Inflammatory macrophage treated with lipopolysaccharide for 1 hour (primary cell): ENCODE measurements around the gene SLMAP.
"Not testable (repeated sequence)": the region's sequence is repeated elsewhere in the genome, so short reads cannot be mapped to it uniquely, and the experiment has no call there.

ENCODE experiments used
- DNase-seq, 2 donors: peaks; one replicate each; pipeline ENCODE4 v3.0.0-alpha.2; 2020 to 2022

SLMAP gene

DNA sequence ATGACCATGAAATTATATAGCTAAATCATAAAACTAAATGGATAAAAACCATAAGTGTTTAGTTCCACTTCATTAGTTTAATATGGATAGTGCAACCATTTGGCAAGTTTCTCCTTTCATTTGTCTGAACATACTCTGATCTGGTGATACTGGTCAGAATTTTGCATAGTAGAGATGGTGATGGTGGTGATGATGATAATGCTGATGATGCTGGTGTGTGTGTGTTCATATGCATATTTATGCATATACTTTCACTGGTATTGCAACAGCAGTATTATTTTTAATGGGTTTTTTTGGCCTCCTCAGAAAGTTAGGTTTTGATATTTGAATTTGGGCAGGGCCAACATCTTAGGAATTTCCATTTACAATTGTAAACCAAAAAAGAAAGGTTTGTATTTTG, 76.4 kb downstream of the SLMAP start:
- no peak for DNase-seq

DNA sequence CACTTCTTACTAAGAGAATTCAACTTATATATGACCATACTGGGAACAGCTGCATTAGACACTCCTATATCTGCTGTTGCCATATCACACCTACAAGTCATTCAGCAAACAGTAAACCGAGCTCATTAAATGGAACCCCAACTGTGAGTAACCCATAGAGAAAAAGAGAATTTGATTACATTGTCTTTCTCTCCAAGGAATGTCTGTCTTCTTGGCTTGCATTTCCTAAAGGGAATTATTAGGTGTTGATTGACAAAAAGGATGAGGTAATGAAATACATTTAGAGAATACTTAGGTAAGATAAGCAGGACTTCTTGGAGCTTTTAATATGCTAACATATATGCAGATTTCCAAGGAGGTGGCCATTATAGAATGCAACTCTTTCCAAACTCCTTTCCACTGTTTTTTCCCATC, 76.8 kb downstream of the SLMAP start:
- DNase-seq: no peak

DNA sequence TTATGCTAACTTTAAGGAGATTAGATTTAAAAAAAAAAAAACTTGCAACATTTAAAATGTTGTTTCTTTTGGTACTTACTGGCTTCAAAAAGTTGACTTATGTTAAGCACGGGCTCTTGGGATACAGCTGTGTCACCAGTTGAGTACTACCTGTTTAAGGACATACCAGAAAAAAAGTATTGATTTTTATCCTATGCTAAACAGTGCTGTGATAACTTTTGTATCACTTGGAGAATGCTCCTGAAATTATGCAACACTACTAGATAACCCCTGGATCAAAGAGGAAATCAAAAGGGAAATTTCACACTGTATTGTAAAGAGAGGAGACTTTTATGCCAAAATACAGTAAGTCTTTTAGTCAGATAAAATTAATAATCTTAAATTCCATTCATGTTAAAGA, 77.7 kb downstream of the SLMAP start:
- DNase-seq: no peak

DNA sequence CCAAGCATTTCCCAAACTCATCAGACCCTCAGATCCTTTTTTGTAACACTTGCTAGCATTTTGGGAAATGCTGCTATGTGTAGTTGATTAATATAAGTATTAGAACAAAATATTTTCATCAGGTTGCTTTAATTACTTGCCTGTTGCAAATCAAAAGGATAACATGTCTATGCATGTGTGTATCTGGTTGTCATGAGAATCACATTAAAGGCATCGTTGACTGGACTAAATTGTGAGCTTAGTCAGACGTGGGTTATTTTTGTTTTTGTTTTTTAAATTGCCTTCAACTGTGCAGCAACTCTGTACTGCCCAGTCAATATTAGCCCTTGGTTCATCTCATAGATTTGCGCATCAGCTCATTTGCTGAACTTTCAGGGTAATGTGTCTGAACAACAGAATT, 81.6 kb downstream of the SLMAP start:
- no peak for DNase-seq

DNA sequence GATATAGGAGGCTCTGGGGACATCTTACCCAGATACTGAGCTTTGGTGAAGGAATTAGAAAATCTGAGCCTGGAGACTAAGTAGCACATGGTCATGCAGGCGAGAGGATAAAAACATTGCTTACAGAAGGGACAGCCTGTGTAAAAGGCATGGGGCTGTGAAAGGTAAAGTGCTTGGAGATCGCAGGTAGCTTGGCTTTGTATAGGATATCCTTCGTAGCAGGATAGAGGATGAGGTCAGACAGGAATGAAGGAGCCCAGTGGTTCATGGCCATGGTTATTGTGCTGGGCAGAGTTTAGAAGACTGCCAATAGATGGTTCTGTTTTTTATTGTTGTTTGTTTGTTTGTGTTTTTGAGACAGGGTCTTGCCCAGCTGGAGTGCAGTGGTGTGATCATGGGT, 82.5 kb downstream of the SLMAP start:
- no peak for DNase-seq

DNA sequence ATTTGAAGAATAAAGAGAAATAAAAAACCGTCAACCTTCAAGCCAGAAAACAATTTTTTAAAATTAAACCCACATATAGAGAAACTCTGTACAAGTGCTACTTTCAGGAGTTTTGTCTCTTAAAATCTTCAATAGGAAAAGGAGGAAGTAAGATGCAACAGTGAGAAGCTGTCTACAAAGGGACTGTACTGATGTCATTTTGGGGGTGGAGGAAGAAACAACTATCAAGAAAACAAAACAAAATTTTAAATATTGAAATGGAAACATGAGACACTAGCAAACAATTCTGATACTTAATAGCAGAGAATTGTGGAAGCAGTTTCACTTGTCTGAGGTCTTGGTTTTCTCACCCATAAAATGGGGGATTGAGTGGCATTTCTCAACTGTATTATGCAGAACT, 84.4 kb downstream of the SLMAP start:
- peak; percentile 52 for DNase-seq

DNA sequence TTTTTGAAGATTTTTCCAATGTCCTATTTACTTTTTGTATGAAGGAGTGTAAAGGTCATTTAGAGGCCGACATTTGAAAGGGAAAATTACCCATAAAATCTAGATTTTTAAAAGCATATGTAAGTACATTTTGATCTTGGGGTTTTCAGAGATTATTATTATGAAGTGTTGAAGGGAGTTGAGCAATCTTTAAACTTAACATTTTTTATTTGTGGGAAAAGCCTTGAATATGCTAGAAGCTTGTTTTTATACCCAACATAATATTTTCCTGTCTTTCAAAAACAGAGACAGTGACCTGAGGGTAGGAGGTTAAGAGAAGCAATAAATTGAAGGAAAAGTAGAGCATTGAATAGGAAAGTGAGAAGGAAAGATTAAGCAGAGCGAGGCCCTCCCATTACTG, 85.7 kb downstream of the SLMAP start:
- DNase-seq: no peak

DNA sequence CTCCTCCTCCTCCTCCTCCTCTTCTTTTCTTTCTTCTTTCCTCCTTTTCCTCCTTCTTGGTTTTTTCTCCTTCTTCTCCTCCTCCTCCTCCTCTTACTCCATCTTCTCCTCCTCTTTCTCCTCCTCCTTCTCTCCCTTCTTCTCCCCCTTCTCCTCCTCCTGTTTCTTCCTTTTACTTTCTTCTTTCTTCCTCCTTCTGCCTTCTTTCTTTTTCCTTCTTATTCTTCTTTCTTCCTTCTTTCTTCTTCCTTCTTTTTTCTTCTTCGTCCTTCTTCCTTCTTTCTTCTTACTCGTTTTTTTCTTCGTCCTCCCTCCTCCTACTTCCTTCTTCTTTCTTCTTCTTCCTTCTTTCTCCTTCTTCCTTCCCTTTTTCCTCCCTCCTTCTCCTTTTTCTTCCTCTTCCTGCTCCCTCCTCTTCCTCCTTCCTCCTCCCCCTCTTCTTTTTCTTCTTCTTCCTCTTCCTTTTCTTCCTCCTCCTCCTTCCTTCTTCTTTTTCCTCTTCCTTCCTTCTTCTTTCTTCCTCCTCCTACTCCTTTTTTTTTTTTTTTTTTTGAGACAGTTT, 92.1 kb downstream of the SLMAP start:
- DNase-seq: no peak

DNA sequence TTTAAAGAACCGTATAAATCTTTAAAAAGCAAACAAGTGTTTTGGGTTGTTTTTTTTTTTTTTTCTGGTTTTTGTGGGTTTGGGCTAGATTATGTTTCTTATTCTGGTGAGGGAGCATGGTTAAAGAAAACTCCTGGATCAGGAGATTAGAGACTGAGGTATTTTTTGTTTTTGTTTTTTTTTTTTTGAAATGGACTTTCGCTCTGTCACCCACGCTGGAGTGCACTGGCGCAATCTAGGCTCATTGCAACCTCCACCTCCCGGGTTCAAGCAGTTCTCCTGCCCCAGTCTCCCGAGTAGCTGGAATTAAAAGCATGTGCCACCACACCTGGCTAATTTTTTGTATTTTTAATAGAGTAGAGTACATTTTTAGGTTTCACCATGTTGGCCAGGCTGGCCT, 95.2 kb downstream of the SLMAP start:
- DNase-seq: no peak

DNA sequence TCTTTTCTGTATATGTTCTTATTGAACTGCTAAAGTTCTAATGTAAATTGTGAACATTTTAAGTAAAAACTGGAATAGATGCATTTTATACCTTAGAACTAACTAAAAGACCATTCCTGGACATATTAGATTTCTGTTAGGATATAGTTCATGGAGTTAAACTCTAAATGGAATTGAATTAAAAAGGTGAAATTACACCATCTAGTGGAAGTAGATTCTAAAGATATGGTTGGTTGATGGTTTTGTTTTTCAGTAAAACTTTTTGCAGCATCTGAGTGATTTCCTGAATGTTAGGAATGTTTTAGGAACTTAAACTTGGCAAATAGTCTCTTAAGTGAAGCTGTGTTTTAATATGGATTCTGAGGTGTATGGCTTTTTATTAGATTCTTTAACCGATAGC, 96.8 kb downstream of the SLMAP start:
- peak in 1 of 2 donors; percentile 14 for DNase-seq

DNA sequence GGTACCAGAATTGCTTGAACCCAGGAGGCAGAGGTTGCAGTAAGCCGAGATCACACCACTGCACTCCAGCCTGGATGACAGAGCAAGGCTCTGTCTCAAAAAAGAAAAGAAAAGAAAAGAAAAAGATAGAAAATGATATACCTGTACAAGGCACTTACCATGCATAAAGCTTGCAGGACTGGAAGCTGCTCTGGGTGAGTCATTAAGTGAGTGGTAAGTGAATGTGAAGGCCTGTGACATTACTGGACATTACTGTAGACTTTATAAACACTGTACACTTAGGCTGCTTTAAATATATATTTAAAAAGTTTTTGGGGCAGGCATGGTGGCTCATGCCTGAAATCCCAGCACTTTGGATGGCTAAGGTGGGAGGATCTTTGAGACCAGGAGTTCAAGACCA, 99.2 kb downstream of the SLMAP start:
- DNase-seq: no peak

DNA sequence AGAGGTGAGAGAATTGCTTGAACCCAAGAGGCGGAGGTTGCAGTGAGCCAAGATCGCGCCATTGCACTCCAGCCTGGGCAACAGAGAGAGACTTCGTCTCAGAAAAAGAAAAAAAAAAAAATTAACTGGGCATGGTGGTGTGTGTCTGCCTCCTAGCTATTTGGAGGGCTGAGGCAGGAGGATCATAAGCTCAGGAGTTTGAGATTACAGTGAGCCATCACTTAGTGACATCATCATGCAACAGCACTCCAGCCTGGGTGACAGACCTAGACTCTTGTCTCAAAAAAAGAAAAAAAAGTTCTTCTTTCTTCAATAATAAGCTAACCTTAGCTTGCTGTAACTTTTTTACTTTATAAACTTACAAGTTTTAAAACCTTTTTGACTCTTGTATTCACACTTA, 99.8 kb downstream of the SLMAP start:
- no peak for DNase-seq

DNA sequence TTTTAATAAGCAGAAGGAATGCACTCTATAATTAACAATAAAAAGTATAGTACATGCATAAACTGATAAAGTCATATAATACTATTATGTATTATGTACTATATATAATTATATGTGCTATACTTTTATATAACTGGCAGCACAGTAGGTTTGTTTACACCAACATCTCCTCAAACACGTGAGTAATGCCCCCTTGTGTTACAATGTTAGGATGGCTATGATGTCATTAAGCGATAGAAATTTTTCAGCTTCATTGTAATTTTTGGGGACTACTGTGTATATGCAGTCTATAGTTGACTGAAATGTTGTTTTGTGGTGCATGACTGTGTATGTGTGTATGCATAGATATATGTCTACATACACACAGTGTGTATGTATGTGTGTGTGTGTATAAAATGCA, 100.6 kb downstream of the SLMAP start:
- no peak for DNase-seq

DNA sequence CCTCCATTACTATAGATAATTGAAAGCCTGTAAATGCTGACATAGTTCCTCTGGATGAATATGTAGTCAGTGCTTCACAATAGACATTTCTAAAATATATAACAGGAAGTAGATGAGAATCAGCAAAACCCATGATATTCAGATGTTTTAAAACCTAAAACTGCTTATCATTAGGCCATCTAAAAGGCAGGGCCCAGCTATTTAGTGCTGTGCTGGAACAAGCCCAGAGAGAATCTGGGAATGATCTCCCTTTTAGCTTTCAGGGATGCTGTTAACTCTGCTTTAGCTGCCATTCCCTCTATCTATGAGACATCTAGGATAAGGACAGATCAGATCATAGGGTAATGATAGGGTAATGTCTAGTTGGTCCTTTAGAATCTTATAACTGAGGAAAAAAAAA, 106.8 kb downstream of the SLMAP start:
- no peak for DNase-seq

DNA sequence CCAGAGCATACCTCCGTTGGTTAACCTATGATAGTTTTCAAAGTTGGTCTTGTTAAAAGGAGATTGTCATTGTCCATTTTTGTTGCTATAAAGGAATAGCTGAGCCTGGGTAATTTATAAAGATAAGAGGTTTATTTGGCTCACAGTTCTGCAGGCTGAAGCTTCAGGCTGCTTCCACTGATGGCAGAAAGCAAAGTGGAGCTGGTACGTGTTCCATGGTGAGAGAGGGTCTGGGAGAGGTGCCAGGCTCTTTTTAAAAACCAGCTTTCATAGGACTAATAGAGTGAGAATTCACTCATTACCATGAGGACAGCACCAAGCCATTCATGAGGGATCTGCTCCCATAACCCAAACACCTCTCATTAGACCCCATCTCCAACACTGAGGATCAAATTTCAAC, 107.3 kb downstream of the SLMAP start:
- no peak for DNase-seq

DNA sequence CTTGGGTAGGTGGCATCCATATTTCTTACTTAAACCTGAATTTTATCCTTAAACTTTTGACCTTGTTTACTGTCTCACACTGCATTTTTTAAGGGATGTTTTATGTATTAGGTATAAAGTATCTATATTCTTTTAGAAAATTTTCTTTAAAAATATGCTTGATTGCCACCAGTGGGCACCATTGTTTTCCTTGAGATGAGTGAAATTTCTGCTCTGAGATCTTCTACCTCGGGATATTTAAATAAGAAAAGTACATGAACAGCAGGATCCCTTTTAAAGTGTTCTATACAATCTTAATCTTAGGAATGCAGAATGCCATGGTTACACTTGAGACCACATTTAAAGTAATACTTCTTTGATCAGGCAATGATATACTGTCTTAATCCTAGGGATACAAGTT, 108.7 kb downstream of the SLMAP start:
- no peak for DNase-seq

DNA sequence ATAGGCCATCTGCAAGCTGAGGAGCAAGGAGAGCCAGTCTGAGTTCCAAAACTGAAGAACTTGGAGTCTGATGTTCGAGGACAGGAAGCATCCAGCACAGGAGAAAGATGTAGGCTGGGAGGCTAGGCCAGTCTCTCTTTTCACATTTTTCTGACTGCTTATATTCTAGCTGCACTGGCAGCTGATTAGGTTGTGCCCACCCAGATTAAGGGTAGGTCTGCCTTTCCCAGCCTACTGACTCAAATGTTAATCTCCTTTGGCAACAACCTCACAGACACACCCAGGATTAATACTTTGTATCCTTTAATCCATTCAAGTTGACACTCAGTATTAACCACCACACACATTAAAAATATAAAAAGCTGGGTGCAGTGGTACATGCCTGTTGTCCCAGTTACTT, 113.0 kb downstream of the SLMAP start:
- not testable (repeated sequence) for DNase-seq

DNA sequence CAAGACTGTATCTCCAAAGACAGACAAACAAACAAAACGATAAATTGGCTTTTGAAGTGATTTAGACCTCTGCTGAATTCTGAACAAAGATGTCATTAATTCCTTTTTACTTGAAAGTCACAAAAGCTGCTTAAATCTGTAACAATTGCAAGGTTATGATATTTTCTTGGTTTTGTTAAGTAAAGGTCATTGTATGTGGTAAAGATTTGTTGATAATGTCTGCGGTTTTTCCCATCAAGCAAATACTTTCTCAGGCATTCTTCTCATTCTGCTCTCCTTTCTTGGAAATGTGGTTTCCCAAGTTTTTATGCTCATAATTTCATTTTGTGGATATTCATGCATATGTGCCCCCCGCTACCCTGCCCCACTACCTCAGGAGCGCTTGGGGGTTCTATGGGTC, 116.5 kb downstream of the SLMAP start:
- no peak for DNase-seq

DNA sequence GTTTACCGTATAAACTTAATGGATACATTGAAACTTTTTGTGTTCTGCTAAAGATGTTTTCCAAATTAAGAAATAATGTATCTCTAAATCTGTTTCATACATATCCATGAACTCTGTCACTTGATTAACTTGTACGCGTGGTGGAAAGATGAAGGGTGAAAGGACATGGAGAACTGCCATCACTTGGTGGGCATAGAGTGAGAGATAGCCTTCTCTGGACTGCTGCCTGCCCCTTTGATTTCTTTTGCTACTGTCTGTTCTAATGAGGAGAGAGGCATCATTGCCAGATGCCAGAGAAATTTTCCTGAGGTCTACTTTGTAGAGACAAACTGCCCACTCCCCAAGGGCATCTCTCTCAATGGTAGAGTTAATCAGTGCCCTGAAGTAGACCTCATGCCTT, 120.5 kb downstream of the SLMAP start:
- DNase-seq: no peak

DNA sequence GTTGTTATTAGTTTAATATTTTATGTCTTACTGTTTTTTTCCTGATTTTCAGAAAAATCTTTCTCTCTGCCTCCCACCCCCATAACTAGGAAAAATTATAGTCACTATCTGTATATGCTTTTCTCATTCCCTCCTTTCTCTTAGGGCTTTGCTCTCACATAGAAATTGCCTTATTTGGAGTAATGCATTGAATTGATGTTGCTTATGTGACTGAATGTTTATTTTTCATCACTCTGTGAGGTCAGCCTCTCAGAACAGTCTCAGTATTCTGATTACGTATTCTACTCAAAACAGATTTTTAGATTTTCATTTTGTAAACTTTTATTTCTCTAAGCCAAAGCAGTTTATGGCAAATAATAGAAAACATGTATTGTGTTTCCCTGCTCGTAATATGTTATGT, 121.0 kb downstream of the SLMAP start:
- no peak for DNase-seq

DNA sequence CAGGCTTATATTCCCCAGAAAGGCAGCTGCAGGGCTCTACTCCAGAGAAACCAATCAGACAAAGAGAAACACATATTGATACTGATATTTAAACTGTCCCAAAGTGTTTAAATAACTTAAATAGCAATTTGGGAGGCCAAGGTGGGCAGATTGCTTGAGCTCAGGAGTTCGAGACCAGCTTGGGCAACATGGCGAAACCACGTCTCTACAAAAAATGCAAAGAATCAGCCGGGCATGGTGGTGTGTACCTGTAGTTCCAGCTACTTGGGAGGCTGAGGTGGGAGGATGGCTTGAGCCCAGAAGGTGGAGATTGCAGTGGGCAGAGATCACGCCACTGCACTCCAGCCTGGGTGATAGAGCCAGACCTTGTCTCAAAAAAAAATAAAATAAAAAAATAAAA, 128.3 kb downstream of the SLMAP start:
- DNase-seq: not testable (repeated sequence)

DNA sequence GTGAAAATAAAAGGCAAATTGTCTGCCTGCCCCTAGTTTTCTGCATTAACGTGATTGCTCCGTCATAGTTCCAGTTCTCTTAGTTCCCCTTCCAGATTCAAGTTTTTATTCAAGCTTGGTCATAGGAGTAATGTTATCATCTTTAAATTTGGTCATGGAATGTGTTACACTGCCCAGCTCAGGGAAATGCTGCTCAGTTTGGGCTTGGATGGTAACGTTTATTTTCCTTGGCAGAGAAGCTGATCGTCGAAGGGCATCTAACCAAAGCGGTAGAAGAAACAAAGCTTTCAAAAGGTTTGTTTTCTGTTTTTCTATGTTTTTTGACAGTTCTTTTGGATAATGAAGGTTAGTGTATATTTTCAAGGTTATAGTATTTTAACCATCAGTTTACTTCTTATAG, 133.7 kb downstream of the SLMAP start:
- no peak for DNase-seq

DNA sequence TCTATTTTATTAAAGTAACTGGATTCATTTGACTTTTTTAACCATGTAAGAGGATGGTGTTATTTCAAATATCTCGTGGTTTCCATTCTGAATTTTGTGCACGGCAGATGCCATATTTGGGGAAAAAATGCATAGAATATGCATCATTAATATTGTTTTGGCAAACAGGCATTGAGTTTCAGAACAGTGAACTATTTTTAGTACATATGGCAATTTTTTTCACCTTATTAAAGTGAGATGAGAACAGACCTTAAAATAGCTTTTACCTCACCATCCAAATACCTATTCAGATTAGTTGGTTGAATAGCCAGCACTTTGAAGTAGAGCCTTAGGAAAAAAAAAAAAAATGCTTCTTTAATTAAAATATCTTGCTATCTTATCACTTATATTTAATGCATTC, 134.8 kb downstream of the SLMAP start:
- DNase-seq: no peak

DNA sequence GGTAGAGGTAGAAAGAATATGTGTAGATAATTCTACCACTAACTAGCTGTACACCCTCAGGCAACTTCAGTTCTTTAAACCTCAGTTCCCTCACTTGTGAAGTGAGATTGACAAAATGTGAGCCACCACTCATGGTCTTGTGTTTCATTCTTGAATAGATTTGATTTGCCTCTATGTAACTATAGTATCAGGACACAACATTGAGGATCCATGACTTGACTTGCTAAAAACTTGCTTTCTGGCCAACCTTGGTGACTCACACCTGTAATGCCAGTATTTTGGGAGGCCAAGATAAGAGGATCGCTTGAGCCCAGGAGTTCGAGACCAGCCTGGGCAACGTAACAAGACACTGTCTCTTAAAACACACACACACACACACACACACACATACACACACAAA, 136.3 kb downstream of the SLMAP start:
- no peak for DNase-seq

DNA sequence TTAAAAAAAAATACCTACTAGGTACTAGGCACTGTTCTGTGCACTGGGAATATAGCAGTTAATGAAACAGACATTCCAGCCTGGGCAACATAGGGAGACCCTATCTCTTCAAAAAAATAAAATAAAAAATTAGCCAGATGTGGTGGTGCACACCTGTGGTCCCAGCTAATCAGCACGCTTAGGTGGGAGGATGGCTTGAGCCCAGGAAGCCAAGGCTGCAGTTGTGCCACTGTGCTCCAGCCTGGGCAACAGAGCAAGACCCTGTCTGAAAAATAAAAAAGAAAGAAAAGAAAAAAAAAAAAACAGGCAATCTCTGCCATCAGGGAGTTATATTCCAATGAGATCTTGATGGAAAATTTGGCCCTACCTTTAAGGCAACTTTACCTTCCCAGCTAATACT, 137.0 kb downstream of the SLMAP start:
- DNase-seq: no peak

DNA sequence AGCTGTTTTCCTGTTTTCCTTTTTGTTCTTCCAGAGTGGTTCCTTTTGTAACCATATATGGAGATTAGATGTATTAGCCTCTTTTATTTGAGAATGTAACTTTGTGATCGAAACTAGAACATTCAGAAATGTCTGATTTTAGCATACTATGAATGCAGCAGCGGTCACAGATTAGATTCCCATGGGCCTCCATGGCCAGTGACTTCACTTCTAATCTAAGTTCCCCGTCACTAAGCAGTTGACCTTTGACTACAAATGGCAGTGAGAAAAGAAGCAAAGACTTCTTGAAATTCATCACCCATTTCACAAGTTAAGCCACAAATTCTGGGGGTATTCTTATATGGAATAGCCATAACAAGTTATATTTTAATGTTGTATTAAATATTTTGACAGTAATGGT, 137.6 kb downstream of the SLMAP start:
- no peak for DNase-seq
